Measurements from ENCODE around the gene TAF11L14. TPM values are rescaled to one million over a fixed set of nuclear protein-coding genes. Genes with fewer than 3 reads are reported as not detected.

TAF11L14 gene
- total RNA-seq, 3 donors from 2014 or later (not counting 1 experiment from before 2014, with no cell fraction given): not detected

Other genes with a start within 250 kb of the TAF11L14 start
- gene TAF11L2, start 136.2 kb upstream of the TAF11L14 start, total RNA-seq: not detected
- not detected for gene TAF11L3, start 116.1 kb upstream of the TAF11L14 start, total RNA-seq
- not detected for gene TAF11L4, start 112.7 kb upstream of the TAF11L14 start, total RNA-seq
- not detected for gene TAF11L5, start 109.2 kb upstream of the TAF11L14 start, total RNA-seq
- not detected for gene TAF11L6, start 105.8 kb upstream of the TAF11L14 start, total RNA-seq
- gene TAF11L7, start 48.7 kb upstream of the TAF11L14 start, total RNA-seq: not detected
- gene TAF11L8, start 43.5 kb upstream of the TAF11L14 start, total RNA-seq: not detected
- not detected for gene TAF11L9, start 40.1 kb upstream of the TAF11L14 start, total RNA-seq
- gene TAF11L10, start 36.6 kb upstream of the TAF11L14 start, total RNA-seq: not detected
- gene TAF11L11, start 30.3 kb upstream of the TAF11L14 start, total RNA-seq: not detected
- gene TAF11L12, start 24.1 kb upstream of the TAF11L14 start, total RNA-seq: not detected
- not detected for gene TAF11L13, start 2.4 kb upstream of the TAF11L14 start, total RNA-seq

Data from natural killer cell (primary cell).